HG02610 (cell line): Measurements from ENCODE around the gene KDM4F.

Experiments used
- ATAC-seq: cut with Tn5 transposase; IDR thresholded peaks from one replicate; pipeline ENCODE4 v1.9.1; 2021; ENCODE audit warnings: mild to moderate bottlenecking, moderate library complexity; ENCODE audit not compliant: unreplicated experiment

The KDM4F gene

GRCh38 chr11:95089620-95090542, 40.7 kb downstream of the KDM4F start, which contains the start of gene ENDOD1:
Gene ENDOD1, plus strand, starts transcription at chr11:95089846. Its CDS starts 82 bp downstream, at chr11:95089928.
- peak; percentile 89 for ATAC-seq

- ATAC-seq = no peak
Measured at GRCh38 chr11:95091663-95092180, 42.5 kb downstream of the KDM4F start.

- no peak for ATAC-seq
Measured at GRCh38 chr11:95092549-95093324, 43.5 kb downstream of the KDM4F start.

- no peak for ATAC-seq
Measured at GRCh38 chr11:95093548-95093947, 44.3 kb downstream of the KDM4F start.

GRCh38 chr11:95095858-95096587, 46.8 kb downstream of the KDM4F start:
- ATAC-seq = peak; percentile 79

- no peak for ATAC-seq
Measured at GRCh38 chr11:95097209-95097608, 48.0 kb downstream of the KDM4F start.

- ATAC-seq = no peak
Measured at GRCh38 chr11:95098826-95099225, 49.6 kb downstream of the KDM4F start.

- no peak for ATAC-seq
Measured at GRCh38 chr11:95100191-95100648, 51.0 kb downstream of the KDM4F start.
